ENCODE data around the gene FSTL4. TPM values are rescaled to one million over a fixed set of nuclear protein-coding genes. Genes with fewer than 3 reads are reported as not detected.

The FSTL4 gene
- total RNA-seq, 2 experiments from 2014 or later = not detected

DNA sequence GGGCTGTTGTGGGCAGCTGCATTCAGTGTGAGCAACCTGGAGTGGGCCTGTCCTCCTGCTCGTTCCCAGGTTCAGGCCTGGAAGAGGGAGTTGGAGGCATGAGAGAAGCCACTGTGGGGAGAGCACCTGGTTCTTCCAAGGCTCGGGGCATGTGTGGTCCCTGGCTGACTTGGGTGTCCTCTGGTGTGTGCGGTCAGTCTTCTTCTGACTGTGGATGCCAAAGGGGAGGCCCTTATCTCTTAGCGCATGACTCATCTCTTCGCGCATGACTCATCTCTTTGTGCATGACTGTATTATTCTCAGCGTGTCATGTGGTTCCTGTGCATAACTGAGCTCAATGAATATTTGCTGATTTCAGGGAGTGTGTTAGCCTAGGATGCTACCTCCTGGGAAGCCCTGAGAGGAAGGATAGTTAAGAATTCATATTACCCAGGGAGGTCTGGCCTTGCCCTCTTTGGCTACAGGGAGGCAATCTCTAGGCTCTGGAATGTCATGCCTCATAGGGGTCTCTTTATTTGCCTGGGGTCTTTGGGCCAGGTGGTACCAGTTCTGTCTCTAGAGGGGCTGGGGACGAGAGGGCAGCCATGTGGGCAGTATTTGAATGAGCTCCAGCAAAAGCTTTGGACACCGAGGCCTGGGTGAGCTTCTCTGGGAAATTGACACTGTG is 371.8 kb downstream of the FSTL4 start:
- H3K27ac ChIP-seq (ENCODE audit: low read depth, low read length, poor library complexity, severe bottlenecking) = no peak overlapping the region
- intact Hi-C loops (cut with micrococcal nuclease; ENCODE audit: unreplicated experiment) = no loop called here
- no peaks in the 10 kb centered on the region for H3K79me2 ChIP-seq (ENCODE audit: insufficient read depth, low read depth, low read length)

DNA sequence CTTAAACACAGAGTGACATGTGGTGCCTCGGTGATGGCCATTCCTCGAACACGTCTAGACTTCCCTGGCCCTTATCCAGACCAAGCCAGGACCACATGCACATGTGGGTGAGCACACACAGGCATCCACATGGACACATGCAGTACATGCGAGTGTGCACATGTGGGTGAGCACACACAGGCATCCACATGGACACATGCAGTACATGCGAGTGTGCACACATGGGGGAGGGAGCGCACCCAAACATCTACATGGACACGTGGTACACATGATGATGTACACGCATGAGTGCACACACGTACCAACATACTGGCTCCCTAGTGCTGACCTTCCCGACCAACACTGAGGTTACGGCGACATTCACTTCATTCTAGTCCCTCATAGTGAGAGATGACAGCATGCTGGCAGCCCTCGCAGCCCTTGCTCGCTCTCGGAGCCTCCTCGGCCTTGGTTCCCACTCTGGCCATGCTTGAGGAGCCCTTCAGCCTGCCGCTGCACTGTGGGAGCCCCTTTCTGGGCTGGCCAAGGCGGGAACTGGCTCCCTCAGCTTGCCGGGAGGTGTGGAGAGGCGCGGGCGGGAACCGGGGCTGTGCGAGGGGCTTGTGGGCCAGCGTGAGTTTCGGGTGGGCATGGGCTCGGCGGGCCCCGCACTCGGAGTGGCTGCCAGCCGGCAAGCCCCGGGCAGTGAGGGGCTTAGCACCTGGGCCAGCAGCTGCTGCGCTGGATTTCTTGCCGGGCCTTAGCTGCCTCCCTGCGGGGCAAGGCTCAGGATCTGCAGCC is 373.7 kb downstream of the FSTL4 start:
- Histone ChIP-seq H3K36me3 (ENCODE audit: insufficient read depth, low read length) (no peaks in the 10 kb centered on the region), H3K9me3 (ENCODE audit: low read length) (no peaks in the 10 kb centered on the region), H3K4me3 (ENCODE audit: low read depth, low read length, poor library complexity, severe bottlenecking) (no peak overlapping the region), H3K4me1 (ENCODE audit: insufficient read depth, low read length, poor library complexity, severe bottlenecking) (no peaks in the 10 kb centered on the region), H4K20me1 (ENCODE audit: insufficient read depth, low read length) (no peaks in the 10 kb centered on the region), H3K27ac (ENCODE audit: low read depth, low read length, poor library complexity, severe bottlenecking) (no peak overlapping the region), H3K4me2 (ENCODE audit: low read length) (no peak overlapping the region), H2AFZ (ENCODE audit: low read length) (no peak overlapping the region), H3K9me2 (ENCODE audit: insufficient read depth, low read length) (no peaks in the 10 kb centered on the region), H3K79me2 (ENCODE audit: insufficient read depth, low read depth, low read length) (no peaks in the 10 kb centered on the region)
- ChIA-PET POLR2A (interaction anchor here (0.6 to 0.7 kb wide), 2 partner anchors 115 to 168 kb away, joined by 3 read pairs; no protein-coding TSS in a partner anchor), CTCF (ENCODE audit: unreplicated experiment) (no interaction called here)
- no peak for TF ChIP-seq EZH2phosphoT487 (IDR thresholded peaks at IDR 0.05; ENCODE audit: borderline replicate concordance, low read depth, low read length)
- TF ChIP-seq, protein P1, sequence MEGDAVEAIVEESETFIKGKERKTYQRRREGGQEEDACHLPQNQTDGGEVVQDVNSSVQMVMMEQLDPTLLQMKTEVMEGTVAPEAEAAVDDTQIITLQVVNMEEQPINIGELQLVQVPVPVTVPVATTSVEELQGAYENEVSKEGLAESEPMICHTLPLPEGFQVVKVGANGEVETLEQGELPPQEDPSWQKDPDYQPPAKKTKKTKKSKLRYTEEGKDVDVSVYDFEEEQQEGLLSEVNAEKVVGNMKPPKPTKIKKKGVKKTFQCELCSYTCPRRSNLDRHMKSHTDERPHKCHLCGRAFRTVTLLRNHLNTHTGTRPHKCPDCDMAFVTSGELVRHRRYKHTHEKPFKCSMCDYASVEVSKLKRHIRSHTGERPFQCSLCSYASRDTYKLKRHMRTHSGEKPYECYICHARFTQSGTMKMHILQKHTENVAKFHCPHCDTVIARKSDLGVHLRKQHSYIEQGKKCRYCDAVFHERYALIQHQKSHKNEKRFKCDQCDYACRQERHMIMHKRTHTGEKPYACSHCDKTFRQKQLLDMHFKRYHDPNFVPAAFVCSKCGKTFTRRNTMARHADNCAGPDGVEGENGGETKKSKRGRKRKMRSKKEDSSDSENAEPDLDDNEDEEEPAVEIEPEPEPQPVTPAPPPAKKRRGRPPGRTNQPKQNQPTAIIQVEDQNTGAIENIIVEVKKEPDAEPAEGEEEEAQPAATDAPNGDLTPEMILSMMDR (conservative IDR thresholded peaks at IDR 0.05; ENCODE audit: low read length) = no peak
- no TSS peak for BruUV-seq (replicated peaks)
- intact Hi-C loops (cut with micrococcal nuclease; ENCODE audit: unreplicated experiment) = no loop called here
- DNase-seq (ENCODE audit: low spot score) = no peak

More for the DNA sequence above, 371.8 kb downstream of the FSTL4 start:
- no peak for TF ChIP-seq EZH2phosphoT487 (IDR thresholded peaks at IDR 0.05; ENCODE audit: borderline replicate concordance, low read depth, low read length)
- TF ChIP-seq, protein P1 (conservative IDR thresholded peaks at IDR 0.05; ENCODE audit: low read length) = no peak
- no peak overlapping the region for H3K4me2 ChIP-seq (ENCODE audit: low read length)
- ChIA-PET CTCF (ENCODE audit: unreplicated experiment) (no interaction called here), POLR2A (no interaction called here)
- H4K20me1 ChIP-seq (ENCODE audit: insufficient read depth, low read length) = no peaks in the 10 kb centered on the region
- H3K36me3 ChIP-seq (ENCODE audit: insufficient read depth, low read length) = no peaks in the 10 kb centered on the region
- no peak for DNase-seq (ENCODE audit: low spot score)
- H3K9me3 ChIP-seq (ENCODE audit: low read length) = no peaks in the 10 kb centered on the region
- H3K4me3 ChIP-seq (ENCODE audit: low read depth, low read length, poor library complexity, severe bottlenecking) = no peak overlapping the region
- BruUV-seq (replicated peaks) = no TSS peak
- no peak overlapping the region for H2AFZ ChIP-seq (ENCODE audit: low read length)
- no peaks in the 10 kb centered on the region for H3K9me2 ChIP-seq (ENCODE audit: insufficient read depth, low read length)
- peaks cover 8% of the 10 kb centered on the region for H3K4me1 ChIP-seq (ENCODE audit: insufficient read depth, low read length, poor library complexity, severe bottlenecking)

DNA sequence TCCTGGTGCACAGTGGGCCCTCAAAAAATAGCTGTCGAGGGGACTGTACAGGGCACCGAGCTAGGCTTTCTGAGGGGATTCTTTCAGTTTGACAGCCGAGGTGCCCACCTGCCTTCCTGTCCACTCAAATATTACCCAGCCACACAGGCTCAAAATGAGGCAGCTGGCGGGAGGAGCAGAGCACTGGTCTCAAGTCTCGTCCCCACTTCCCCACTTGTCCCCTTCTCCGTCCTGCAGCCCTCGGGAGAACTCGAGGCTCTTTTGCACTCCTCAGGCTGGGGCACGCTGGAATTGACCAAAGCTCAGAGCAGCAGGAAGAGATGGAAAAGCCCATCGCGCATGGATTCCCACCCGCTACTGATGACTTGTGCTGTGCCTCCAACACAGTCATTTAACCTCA is 375.4 kb downstream of the FSTL4 start:
- intact Hi-C loops (cut with micrococcal nuclease; ENCODE audit: unreplicated experiment) = no loop called here
- Histone ChIP-seq H3K79me2 (ENCODE audit: insufficient read depth, low read depth, low read length) (no peaks in the 10 kb centered on the region), H3K9me3 (ENCODE audit: low read length) (no peaks in the 10 kb centered on the region), H3K9me2 (ENCODE audit: insufficient read depth, low read length) (no peaks in the 10 kb centered on the region), H3K4me1 (ENCODE audit: insufficient read depth, low read length, poor library complexity, severe bottlenecking) (no peaks in the 10 kb centered on the region), H3K4me2 (ENCODE audit: low read length) (no peak overlapping the region), H3K27ac (ENCODE audit: low read depth, low read length, poor library complexity, severe bottlenecking) (no peak overlapping the region), H3K36me3 (ENCODE audit: insufficient read depth, low read length) (no peaks in the 10 kb centered on the region), H2AFZ (ENCODE audit: low read length) (no peak overlapping the region), H3K4me3 (ENCODE audit: low read depth, low read length, poor library complexity, severe bottlenecking) (no peak overlapping the region), H4K20me1 (ENCODE audit: insufficient read depth, low read length) (no peaks in the 10 kb centered on the region)
- BruUV-seq (replicated peaks) = no TSS peak
- CTCF ChIA-PET (ENCODE audit: unreplicated experiment) = interaction anchor here (0.6 kb wide), 1 partner anchor 66 kb away, joined by 3 read pairs; no protein-coding TSS in a partner anchor
- POLR2A ChIA-PET = interaction anchor here (0.6 kb wide), 1 partner anchor 16 kb away, joined by 3 read pairs; no protein-coding TSS in a partner anchor
- no peak for DNase-seq (ENCODE audit: low spot score)
- no peak for TF ChIP-seq EZH2phosphoT487 (IDR thresholded peaks at IDR 0.05; ENCODE audit: borderline replicate concordance, low read depth, low read length)
- TF ChIP-seq, protein P1 (conservative IDR thresholded peaks at IDR 0.05; ENCODE audit: low read length) = no peak
